Trophoblast cell (in vitro differentiated cells and primary cell): ENCODE results near the gene RAD51D.

ENCODE experiments used
- DNase-seq, 2 donors: peaks; one replicate each; pipeline ENCODE4 v3.0.0-alpha.2; 2016
- H2AFZ ChIP-seq: 2 replicates; pipeline ENCODE4 v1.6.1; 2013; ENCODE audit warnings: low read length, moderate library complexity, mild to moderate bottlenecking; ENCODE audit not compliant: insufficient read depth, poor library complexity
- H2AK5ac ChIP-seq: 2 replicates; pipeline ENCODE4 v1.6.1; 2013; ENCODE audit warnings: mild to moderate bottlenecking, low read length
- H2BK120ac ChIP-seq: 2 replicates; pipeline ENCODE4 v1.6.1; 2013; ENCODE audit warnings: low read length, mild to moderate bottlenecking, moderate library complexity; ENCODE audit not compliant: insufficient read depth, poor library complexity
- H2BK12ac ChIP-seq: 2 replicates; pipeline ENCODE4 v1.6.1; 2013; ENCODE audit warnings: mild to moderate bottlenecking, low read length, moderate library complexity
- H2BK5ac ChIP-seq: 2 replicates; pipeline ENCODE4 v1.6.1; 2013; ENCODE audit warnings: low read length, low read depth, moderate library complexity, mild to moderate bottlenecking; ENCODE audit not compliant: poor library complexity
- H3K14ac ChIP-seq: 2 replicates; pipeline ENCODE4 v1.6.1; 2013; ENCODE audit warnings: mild to moderate bottlenecking, low read length
- H3K18ac ChIP-seq: 2 replicates; pipeline ENCODE4 v1.6.1; 2013; ENCODE audit warnings: mild to moderate bottlenecking, low read length
- H3K23ac ChIP-seq: 2 replicates; pipeline ENCODE4 v1.6.1; 2013; ENCODE audit warnings: low read length
- H3K27ac ChIP-seq: 2 replicates; pipeline ENCODE4 v1.5.1; 2013; ENCODE audit warnings: low read depth, mild to moderate bottlenecking, inconsistent platforms, low read length, moderate library complexity
- H3K27me3 ChIP-seq: 2 replicates; pipeline ENCODE4 v1.6.1; 2013; ENCODE audit warnings: inconsistent platforms, mild to moderate bottlenecking, low read length, moderate library complexity; ENCODE audit not compliant: insufficient read depth
- H3K36me3 ChIP-seq, 2 experiments: 1 replicate in 1 of 2; 2 replicates in 1 of 2; pipeline ENCODE4 v1.6.1; 2013; ENCODE audit warnings: low read length in 2 of 2, mild to moderate bottlenecking in 2 of 2, moderate library complexity in 1 of 2; ENCODE audit not compliant: insufficient read depth in 2 of 2, control insufficient read depth in 1 of 2
- H3K4ac ChIP-seq: 2 replicates; pipeline ENCODE4 v1.6.1; 2013; ENCODE audit warnings: low read depth, mild to moderate bottlenecking, low read length, moderate library complexity
- H3K4me1 ChIP-seq, 2 experiments: 1 replicate in 1 of 2; 2 replicates in 1 of 2; pipeline ENCODE4 v1.6.1; 2013; ENCODE audit warnings: low read length in 2 of 2, mild to moderate bottlenecking in 2 of 2, moderate library complexity in 1 of 2; ENCODE audit not compliant: insufficient read depth in 2 of 2, control insufficient read depth in 1 of 2
- H3K4me2 ChIP-seq: 2 replicates; pipeline ENCODE4 v1.6.1; 2013; ENCODE audit warnings: inconsistent platforms, mild to moderate bottlenecking, low read length, moderate library complexity
- H3K4me3 ChIP-seq: 2 replicates; pipeline ENCODE4 v1.5.1; 2013; ENCODE audit warnings: mild to moderate bottlenecking, low read depth, low read length, inconsistent platforms
- H3K79me1 ChIP-seq: one replicate; pipeline ENCODE4 v1.6.1; 2013; ENCODE audit warnings: low read length
- H3K79me2 ChIP-seq: 2 replicates; pipeline ENCODE4 v1.6.1; 2013; ENCODE audit warnings: low read length, mild to moderate bottlenecking; ENCODE audit not compliant: control insufficient read depth, insufficient read depth, poor library complexity
- H3K9ac ChIP-seq: 2 replicates; pipeline ENCODE4 v1.6.1; 2013; ENCODE audit warnings: mild to moderate bottlenecking, low read length
- H3K9me3 ChIP-seq: 2 replicates; pipeline ENCODE4 v1.6.1; 2013; ENCODE audit warnings: low read depth, mild to moderate bottlenecking, control low read depth, inconsistent platforms, low read length; ENCODE audit not compliant: insufficient read depth
- H4K12ac ChIP-seq: 2 replicates; pipeline ENCODE4 v1.6.1; 2013; ENCODE audit warnings: low read depth, mild to moderate bottlenecking, low read length, moderate library complexity
- H4K8ac ChIP-seq: 2 replicates; pipeline ENCODE4 v1.6.1; 2013; ENCODE audit warnings: low read depth, mild to moderate bottlenecking, low read length, moderate library complexity
- H4K91ac ChIP-seq: one replicate; pipeline ENCODE4 v1.6.1; 2013; ENCODE audit warnings: low read depth, mild to moderate bottlenecking, low read length, moderate library complexity
- WGBS: extraction: QIAGEN DNeasy Blood & Tissue Kit; methylation state at CpG from one replicate; pipeline ENCODE4 v1.1.7; 2013; ENCODE audit warnings: missing lambda C conversion rate; ENCODE audit not compliant: insufficient read length, insufficient coverage; ENCODE audit errors: extremely low coverage; 5-methylcytosine and 5-hydroxymethylcytosine counted together

RAD51D gene

DNA sequence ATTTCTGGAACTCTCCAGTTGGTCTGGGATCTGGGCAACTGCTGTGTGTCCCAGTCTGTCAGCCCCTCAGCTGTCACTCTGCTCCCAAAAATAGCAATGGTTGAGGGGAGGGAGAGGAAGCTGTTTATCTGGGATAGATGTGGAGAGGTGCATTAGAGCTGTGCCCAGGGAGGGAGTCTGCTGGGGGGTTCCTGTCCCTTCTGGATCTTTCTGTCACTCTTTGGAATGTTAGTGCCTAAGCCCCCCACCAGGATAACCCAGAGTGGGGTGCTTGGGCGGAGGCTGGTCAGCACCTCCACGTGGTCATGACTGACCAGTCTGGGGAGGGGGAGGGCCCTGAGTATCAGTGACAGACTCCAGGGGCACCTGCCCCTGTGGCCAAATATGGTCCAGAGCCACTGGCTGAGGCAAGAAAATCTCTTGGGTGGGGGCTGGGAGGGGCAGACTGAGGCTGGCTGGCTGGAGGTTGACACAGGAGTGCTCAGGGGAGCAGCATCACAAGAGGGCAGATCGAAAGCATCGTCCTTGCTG, 27.8 kb upstream of the RAD51D start, which contains the start of gene UNC45B:
Gene UNC45B (plus strand): TSS at position 443 of the 531 bp plus-strand sequence. CDS start 447 bp downstream, outside the sequence.
- Histone ChIP-seq H3K36me3 (no peaks in the 10 kb centered on the region), H3K79me2 (no peaks in the 10 kb centered on the region), H2AFZ (no peak within 1 kb of the TSS), H3K4me1 (peaks cover 9 to 10% of the 10 kb centered on the region in 2 experiments), H4K8ac (no peak within 1 kb of the TSS), H3K4ac (no peak within 1 kb of the TSS), H2BK120ac (no peak within 1 kb of the TSS), H3K9me3 (peaks cover 4% of the 10 kb centered on the region), H3K4me2 (no peak within 1 kb of the TSS), H3K27me3 (no peaks in the 10 kb centered on the region), H3K79me1 (no peaks in the 10 kb centered on the region), H3K4me3 (no peak within 1 kb of the TSS), H3K23ac (no peak within 1 kb of the TSS), H3K18ac (no peak within 1 kb of the TSS), H2AK5ac (no peak within 1 kb of the TSS), H3K9ac (no peak within 1 kb of the TSS), H3K14ac (no peak within 1 kb of the TSS), H2BK12ac (no peak within 1 kb of the TSS), H4K91ac (no peak within 1 kb of the TSS), H4K12ac (no peak within 1 kb of the TSS), H3K27ac (no peak within 1 kb of the TSS), H2BK5ac (no peak within 1 kb of the TSS)
- no peak for DNase-seq
- WGBS, result no CpG with 5 or more reads among the region's 4 CpGs

DNA sequence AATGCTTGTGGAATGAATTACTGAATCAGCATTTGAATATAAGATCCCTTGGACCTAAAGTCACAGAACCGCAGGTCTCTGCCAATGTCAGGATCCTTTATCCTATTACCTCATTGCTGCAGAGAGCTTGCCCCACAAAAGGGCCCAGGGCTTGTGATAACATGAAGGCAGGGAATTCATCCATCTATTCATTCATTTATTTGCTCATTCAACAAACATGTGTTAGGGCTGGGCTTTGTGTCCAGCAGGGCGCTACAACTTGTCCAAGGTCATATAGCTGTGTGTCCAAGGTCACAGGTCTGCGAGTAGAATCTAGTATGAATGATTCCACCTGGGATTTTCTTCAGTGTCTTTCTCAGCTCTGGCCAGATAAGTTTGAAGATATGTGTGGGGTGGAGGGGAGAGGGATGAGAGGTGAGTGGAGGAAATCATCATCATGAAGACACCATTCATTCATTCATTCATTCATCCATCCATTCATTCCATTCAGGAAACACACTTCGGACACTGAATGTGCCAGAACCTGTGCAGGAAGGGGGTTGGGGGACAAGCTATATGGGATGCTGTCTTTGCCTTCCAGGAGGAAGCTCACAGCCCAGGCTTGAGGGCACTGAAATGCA, 26.7 kb upstream of the RAD51D start:
- WGBS, result no CpG with 5 or more reads among the region's 4 CpGs
- H4K8ac ChIP-seq, result no peak overlapping the region

DNA sequence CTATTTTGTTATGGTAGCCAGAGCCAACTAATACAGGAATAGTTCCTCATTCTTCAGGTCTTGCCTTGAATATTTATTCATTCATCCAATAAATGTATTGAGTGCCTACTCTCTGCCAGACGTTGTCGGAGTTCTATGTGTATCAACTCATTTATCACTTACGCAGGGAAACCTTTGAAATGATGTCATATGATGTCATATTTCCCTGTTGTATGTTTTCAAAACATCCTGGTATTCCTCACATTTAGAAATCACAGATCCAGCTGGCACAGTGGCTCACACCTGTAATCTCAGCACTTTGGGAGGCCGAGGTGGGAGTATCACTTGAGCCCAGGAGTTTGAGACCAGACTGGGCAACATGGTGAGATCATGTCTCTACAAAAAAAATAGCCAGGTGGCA, 25.2 kb upstream of the RAD51D start:
- Histone ChIP-seq H3K23ac (no peak overlapping the region), H3K79me1 (peaks cover 5% of the 10 kb centered on the region), H3K4me2 (no peak overlapping the region), H3K36me3 (peaks cover under 1 to 2% of the 10 kb centered on the region in 2 experiments), H4K12ac (no peak overlapping the region), H3K9me3 (peaks cover under 1% of the 10 kb centered on the region), H4K8ac (no peak overlapping the region), H2BK120ac (no peak overlapping the region), H2BK12ac (no peak overlapping the region), H3K9ac (no peak overlapping the region), H2AK5ac (no peak overlapping the region), H3K79me2 (peaks cover 6% of the 10 kb centered on the region), H3K4me1 (peaks cover 9 to 10% of the 10 kb centered on the region in 2 experiments), H3K27ac (no peak overlapping the region), H3K18ac (no peak overlapping the region), H2AFZ (no peak overlapping the region), H4K91ac (no peak overlapping the region), H3K4me3 (no peak overlapping the region), H3K14ac (no peak overlapping the region), H2BK5ac (no peak overlapping the region), H3K4ac (no peak overlapping the region), H3K27me3 (no peaks in the 10 kb centered on the region)
- no peak for DNase-seq
- no CpG with 5 or more reads among the region's 4 CpGs for WGBS

More for the DNA sequence above, 26.7 kb upstream of the RAD51D start:
- H3K9me3 ChIP-seq, result peaks cover 4% of the 10 kb centered on the region
- H3K4me1 ChIP-seq, result peaks cover 9 to 10% of the 10 kb centered on the region in 2 experiments
- H3K4me2 ChIP-seq, result no peak overlapping the region
- H3K79me1 ChIP-seq, result peaks cover 5% of the 10 kb centered on the region
- H2BK120ac ChIP-seq, result no peak overlapping the region
- H3K23ac ChIP-seq, result no peak overlapping the region
- no peak overlapping the region for H4K12ac ChIP-seq
- H4K91ac ChIP-seq, result no peak overlapping the region
- no peak for DNase-seq
- H2AK5ac ChIP-seq, result no peak overlapping the region
- H3K27ac ChIP-seq, result no peak overlapping the region
- no peak overlapping the region for H2BK12ac ChIP-seq
- no peaks in the 10 kb centered on the region for H3K27me3 ChIP-seq
- H3K18ac ChIP-seq, result no peak overlapping the region
- peaks cover 6% of the 10 kb centered on the region for H3K79me2 ChIP-seq
- no peak overlapping the region for H2BK5ac ChIP-seq
- H3K14ac ChIP-seq, result no peak overlapping the region
- no peak overlapping the region for H3K4ac ChIP-seq
- no peak overlapping the region for H3K4me3 ChIP-seq
- H3K9ac ChIP-seq, result no peak overlapping the region
- no peaks in the 10 kb centered on the region for H3K36me3 ChIP-seq
- H2AFZ ChIP-seq, result no peak overlapping the region

DNA sequence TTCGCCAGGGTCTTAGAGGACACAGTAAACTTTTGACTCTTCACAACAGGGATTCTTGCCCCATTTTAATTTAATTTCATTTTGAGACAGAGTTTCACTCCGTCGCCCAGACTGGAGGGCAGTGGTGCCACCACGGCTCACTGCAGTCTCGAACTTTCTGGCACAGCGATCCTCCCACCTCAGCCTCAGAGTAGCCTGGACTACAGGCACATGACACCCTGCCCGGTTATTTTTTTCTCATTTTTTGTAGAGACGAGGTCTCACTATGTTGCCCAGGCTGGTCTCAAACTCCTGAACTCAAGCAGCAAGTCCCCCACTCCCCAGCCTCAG, 22.8 kb upstream of the RAD51D start:
- no peak overlapping the region for H3K23ac ChIP-seq
- WGBS, result no CpG with 5 or more reads among the region's 8 CpGs
- DNase-seq, result no peak
- no peak overlapping the region for H2AK5ac ChIP-seq
- no peak overlapping the region for H2BK5ac ChIP-seq
- H2AFZ ChIP-seq, result peak overlapping the region; percentile 67
- H3K79me2 ChIP-seq, result peaks cover 6% of the 10 kb centered on the region
- H3K9me3 ChIP-seq, result no peaks in the 10 kb centered on the region
- H2BK12ac ChIP-seq, result no peak overlapping the region
- peaks cover 5% of the 10 kb centered on the region for H3K79me1 ChIP-seq
- H3K36me3 ChIP-seq, result peaks cover 15 to 22% of the 10 kb centered on the region in 2 experiments
- no peak overlapping the region for H3K14ac ChIP-seq
- H4K8ac ChIP-seq, result peak overlapping the region; percentile 36
- no peaks in the 10 kb centered on the region for H3K27me3 ChIP-seq
- no peak overlapping the region for H3K18ac ChIP-seq
- H4K91ac ChIP-seq, result no peak overlapping the region
- H2BK120ac ChIP-seq, result no peak overlapping the region
- no peak overlapping the region for H3K4me3 ChIP-seq
- no peak overlapping the region for H3K27ac ChIP-seq
- no peak overlapping the region for H3K9ac ChIP-seq
- H3K4me2 ChIP-seq, result no peak overlapping the region
- no peak overlapping the region for H3K4ac ChIP-seq
- H4K12ac ChIP-seq, result no peak overlapping the region
- peaks cover 0 to 2% of the 10 kb centered on the region in 2 experiments for H3K4me1 ChIP-seq
